Keratinocyte (primary cell): ENCODE measurements around the gene GAS6.

Experiments used
- CTCF ChIP-seq, 3 experiments: IDR thresholded peaks in 1 of 3; conservative IDR thresholded peaks in 1 of 3; optimal IDR thresholded peaks in 1 of 3; 2 replicates in 2 of 3; 3 replicates in 1 of 3; pipeline versions ENCODE3 to v1.5.1; 2011; ENCODE audit warnings: low read length in 3 of 3, mild to moderate bottlenecking in 3 of 3, moderate library complexity in 2 of 3, control low read depth in 1 of 3, inconsistent platforms in 1 of 3; ENCODE audit not compliant: insufficient read depth in 2 of 3; ENCODE audit errors: extremely low read depth in 1 of 3
- EZH2 ChIP-seq: IDR thresholded peaks from one replicate; pipeline ENCODE4 v1.6.1; 2012; ENCODE audit warnings: inconsistent platforms, mild to moderate bottlenecking, low read length, moderate library complexity

- TF ChIP-seq CTCF (optimal IDR thresholded peaks at IDR 0.05 in 1 of 3, IDR thresholded peaks at IDR 0.05 in 1 of 3, conservative IDR thresholded peaks at IDR 0.05 in 1 of 3; ENCODE audit: extremely low read depth in 1 of 3, insufficient read depth in 2 of 3, low read length in 3 of 3) = no peak
- TF ChIP-seq EZH2 = no peak
Observed at GRCh38 chr13:113789167-113789566, 74.7 kb downstream of the GAS6 start.
